IMR-90 (cell line): ENCODE results near the gene ADCK2. TPM values are rescaled to one million over a fixed set of nuclear protein-coding genes. Genes with fewer than 3 reads are reported as not detected.

Source experiments
- ATAC-seq: fragments of 200-7000 bp; cut with Tn5 transposase; 2 replicates; pipeline ENCODE4 v1.9.1; 2020; ENCODE audit warnings: low read depth, mild to moderate bottlenecking, moderate library complexity
- BruUV-seq: library from RNA; stranded (reverse); fragments of 400-500 nt; replicated peaks from 2 replicates; lab custom pipeline; 2021; lab: Mats Ljungman, UMichigan
- CTCF ChIA-PET: fragments of 300-600 bp; formaldehyde crosslinking; extraction: SDS; loops from one replicate; lab custom pipeline; 2021; ENCODE audit warnings: antibody characterized with exemption; lab: Yijun Ruan, JAX
- POLR2A ChIA-PET: fragments of 300-600 bp; sonication (Branson Sonifier 250); formaldehyde crosslinking; loops from one replicate; lab custom pipeline; 2022; ENCODE audit warnings: antibody characterized with exemption; ENCODE audit not compliant: unreplicated experiment; lab: Charles Lee
- DNase-seq: peaks from one replicate; pipeline ENCODE4 v3.0.0; 2013
- H2AFZ ChIP-seq: replicated peaks from 2 replicates; pipeline ENCODE3; 2013; ENCODE audit warnings: low read length, mild to moderate bottlenecking; ENCODE audit not compliant: poor library complexity
- H2AK5ac ChIP-seq: 2 replicates; pipeline ENCODE4 v1.6.1; 2013; ENCODE audit warnings: low read depth, low read length, inconsistent platforms
- H2AK9ac ChIP-seq: replicated peaks from 2 replicates; pipeline ENCODE3; 2013; ENCODE audit warnings: mild to moderate bottlenecking, low read depth, low read length, moderate library complexity; ENCODE audit not compliant: poor library complexity
- H2BK120ac ChIP-seq: 2 replicates; pipeline ENCODE4 v1.6.1; 2013; ENCODE audit warnings: low read depth, low read length, inconsistent platforms
- H2BK15ac ChIP-seq: 3 replicates; pipeline ENCODE4 v1.6.1; 2013; ENCODE audit warnings: low read depth, low read length, inconsistent platforms
- H2BK20ac ChIP-seq: 2 replicates; pipeline ENCODE4 v1.6.1; 2013; ENCODE audit warnings: low read depth, mild to moderate bottlenecking, inconsistent platforms, low read length, moderate library complexity
- H2BK5ac ChIP-seq: 2 replicates; pipeline ENCODE4 v1.6.1; 2013; ENCODE audit warnings: mild to moderate bottlenecking, low read depth, low read length, inconsistent platforms; ENCODE audit not compliant: poor library complexity, severe bottlenecking
- H3K14ac ChIP-seq: replicated peaks from 2 replicates; pipeline ENCODE4 v1.6.1; 2013; ENCODE audit warnings: low read depth, low read length, inconsistent platforms
- H3K18ac ChIP-seq: 2 replicates; pipeline ENCODE4 v1.6.1; 2013; ENCODE audit warnings: low read depth, low read length, control low read depth
- H3K23ac ChIP-seq: 2 replicates; pipeline ENCODE4 v1.6.1; 2013; ENCODE audit warnings: low read depth, low read length, inconsistent platforms
- H3K27ac ChIP-seq: 2 replicates; pipeline ENCODE4 v1.5.1; 2013; ENCODE audit warnings: mild to moderate bottlenecking, control low read depth, low read length; ENCODE audit not compliant: insufficient read depth
- H3K27me3 ChIP-seq: 2 replicates; pipeline ENCODE4 v1.6.1; 2013; ENCODE audit warnings: low read length; ENCODE audit not compliant: control insufficient read depth, insufficient read depth
- H3K36me3 ChIP-seq: 2 replicates; pipeline ENCODE4 v1.6.1; 2013; ENCODE audit warnings: low read length, mixed read lengths; ENCODE audit not compliant: control insufficient read depth, insufficient read depth
- H3K4ac ChIP-seq: 2 replicates; pipeline ENCODE4 v1.6.1; 2013; ENCODE audit warnings: low read depth, low read length, inconsistent platforms
- H3K4me1 ChIP-seq: 2 replicates; pipeline ENCODE4 v1.6.1; 2013; ENCODE audit warnings: low read length, mixed read lengths; ENCODE audit not compliant: control insufficient read depth, insufficient read depth
- H3K4me2 ChIP-seq: 2 replicates; pipeline ENCODE4 v1.6.1; 2013; ENCODE audit warnings: low read depth, mild to moderate bottlenecking, control low read depth, low read length, moderate library complexity
- H3K4me3 ChIP-seq: 2 replicates; pipeline ENCODE4 v1.5.1; 2013; ENCODE audit warnings: low read depth, mild to moderate bottlenecking, control low read depth, low read length, moderate library complexity; ENCODE audit not compliant: insufficient read depth
- H3K56ac ChIP-seq: 2 replicates; pipeline ENCODE4 v1.6.1; 2013; ENCODE audit warnings: low read length, inconsistent platforms; ENCODE audit not compliant: insufficient read depth; ENCODE audit errors: extremely low read depth
- H3K79me1 ChIP-seq, 2 experiments: 2 replicates each; pipeline ENCODE4 v1.6.1; 2013; ENCODE audit warnings: low read length in 2 of 2, inconsistent platforms in 1 of 2, low read depth in 1 of 2
- H3K9ac ChIP-seq: 2 replicates; pipeline ENCODE4 v1.6.1; 2013; ENCODE audit warnings: low read depth, low read length, control low read depth
- H3K9me1 ChIP-seq: 2 replicates; pipeline ENCODE4 v1.6.1; 2013; ENCODE audit warnings: low read length, inconsistent platforms; ENCODE audit not compliant: insufficient read depth
- H3K9me3 ChIP-seq: 2 replicates; pipeline ENCODE4 v1.6.1; 2013; ENCODE audit warnings: low read length; ENCODE audit not compliant: control insufficient read depth, insufficient read depth
- H4K20me1 ChIP-seq: 2 replicates; pipeline ENCODE4 v1.6.1; 2013; ENCODE audit warnings: low read length, inconsistent platforms; ENCODE audit not compliant: insufficient read depth
- H4K5ac ChIP-seq: 2 replicates; pipeline ENCODE4 v1.6.1; 2013; ENCODE audit warnings: mild to moderate bottlenecking, low read depth, low read length, control low read depth
- H4K8ac ChIP-seq, 2 experiments: 2 replicates each; pipeline ENCODE4 v1.6.1; 2013; ENCODE audit warnings: low read depth in 2 of 2, low read length in 2 of 2, control low read depth in 1 of 2, inconsistent platforms in 1 of 2
- H4K91ac ChIP-seq: 2 replicates; pipeline ENCODE4 v1.6.1; 2013; ENCODE audit warnings: low read depth, low read length, inconsistent platforms; ENCODE audit not compliant: insufficient read depth
- BHLHE40 ChIP-seq: fragments of 150-350 bp; IDR thresholded peaks from 2 replicates; pipeline ENCODE4 v1.6.1; 2016; ENCODE audit warnings: mild to moderate bottlenecking, low read depth, low read length
- CEBPB ChIP-seq: IDR thresholded peaks from 2 replicates; pipeline ENCODE4 v1.6.1; 2012; ENCODE audit warnings: low read depth, low read length, improper control_type of control experiment
- CHD1 ChIP-seq: IDR thresholded peaks from 2 replicates; pipeline ENCODE4 v1.6.1; 2012; ENCODE audit warnings: low read depth, low read length, improper control_type of control experiment
- CTCF ChIP-seq: conservative IDR thresholded peaks from 2 replicates; pipeline ENCODE4 v1.5.1; 2012; ENCODE audit warnings: mild to moderate bottlenecking, low read depth, low read length, improper control_type of control experiment
- ELK1 ChIP-seq: fragments of 150-350 bp; IDR thresholded peaks from 2 replicates; pipeline ENCODE4 v1.6.1; 2016; ENCODE audit warnings: low read depth, mild to moderate bottlenecking, low read length, moderate library complexity, borderline replicate concordance
- FOS ChIP-seq: fragments of 150-350 bp; IDR thresholded peaks from 2 replicates; pipeline ENCODE4 v1.6.1; 2016; ENCODE audit warnings: low read depth, low read length
- MAFK ChIP-seq: IDR thresholded peaks from 2 replicates; pipeline ENCODE4 v1.6.1; 2012; ENCODE audit warnings: low read depth, low read length, improper control_type of control experiment
- MAZ ChIP-seq: IDR thresholded peaks from 2 replicates; pipeline ENCODE4 v1.6.1; 2012; ENCODE audit warnings: low read depth, mild to moderate bottlenecking, low read length, improper control_type of control experiment, moderate library complexity, borderline replicate concordance
- MXI1 ChIP-seq: IDR thresholded peaks from 2 replicates; pipeline ENCODE4 v1.6.1; 2012; ENCODE audit warnings: low read depth, mild to moderate bottlenecking, low read length, moderate library complexity, borderline replicate concordance
- NFE2L2 ChIP-seq: fragments of 150-350 bp; IDR thresholded peaks from 2 replicates; pipeline ENCODE4 v1.6.1; 2016; ENCODE audit warnings: low read depth, mild to moderate bottlenecking, low read length
- POLR2A ChIP-seq: IDR thresholded peaks from 2 replicates; pipeline ENCODE4 v1.6.1; 2012; ENCODE audit warnings: mild to moderate bottlenecking, low read depth, low read length
- RAD21 ChIP-seq: IDR thresholded peaks from 2 replicates; pipeline ENCODE4 v1.6.1; 2012; ENCODE audit warnings: low read length, improper control_type of control experiment
- RCOR1 ChIP-seq: IDR thresholded peaks from 2 replicates; pipeline ENCODE4 v1.6.1; 2012; ENCODE audit warnings: mild to moderate bottlenecking, low read length, improper control_type of control experiment; ENCODE audit not compliant: insufficient replicate concordance
- RFX5 ChIP-seq: IDR thresholded peaks from 2 replicates; pipeline ENCODE4 v1.8.0; 2012; ENCODE audit warnings: low read depth, mild to moderate bottlenecking, low read length, moderate library complexity
- SMC3 ChIP-seq: fragments of 150-350 bp; IDR thresholded peaks from 2 replicates; pipeline ENCODE4 v1.6.1; 2016; ENCODE audit warnings: low read depth, mild to moderate bottlenecking, antibody characterized with exemption, low read length, moderate library complexity
- USF2 ChIP-seq: fragments of 150-350 bp; IDR thresholded peaks from 2 replicates; pipeline ENCODE4 v1.6.1; 2017; ENCODE audit warnings: mild to moderate bottlenecking, antibody characterized with exemption, low read length, low read depth
- WGBS, 2 experiments: methylation state at CpG; one replicate each; pipeline versions ENCODE4 v1.1.5 to v1.1.7; 2013; ENCODE audit warnings: missing lambda C conversion rate in 2 of 2; ENCODE audit not compliant: insufficient read length in 1 of 2; ENCODE audit errors: extremely low coverage in 2 of 2; 5-methylcytosine and 5-hydroxymethylcytosine counted together
- dilution Hi-C: fragments of 300-500 bp; cut with HindIII; formaldehyde crosslinking; loops from one replicate; pipeline ENCODE4 v1.14.3; 2018; ENCODE audit warnings: low sequenced_read_pairs; ENCODE audit not compliant: unreplicated experiment
- in situ Hi-C: fragments of 300-500 bp; cut with MboI; formaldehyde crosslinking; loops from 3 replicates; pipeline ENCODE4 v1.14.3; 2019; ENCODE audit warnings: low sequenced_read_pairs, inconsistent platforms, mixed read lengths
- intact Hi-C: fragments of 100-400 bp; cut with micrococcal nuclease; formaldehyde crosslinking; loops from 2 replicates; pipeline ENCODE4 v1.10.0; 2022
- polyA plus RNA-seq, 3 experiments: library from polyadenylated mRNA; depleted of rRNA; stranded (reverse); fragments of >200 nt; gene quantifications; 2 replicates each; pipeline ENCODE4 v1.2.3, GENCODE V29; 2012; ENCODE audit warnings: low replicate concordance in 1 of 3
- total RNA-seq: library from RNA; depleted of rRNA; stranded (reverse); fragments of >200 nt; gene quantifications from 2 replicates; pipeline ENCODE4 v1.2.3, GENCODE V29; 2012

ADCK2 gene
- total and polyA plus RNA-seq, 2 of the 4 experiments (the other 2 are of a cell fraction), result 7.1 to 10.0 TPM

- no peak overlapping the region for H3K4me2 ChIP-seq
- no peak overlapping the region for H3K14ac ChIP-seq
- H3K23ac ChIP-seq, result no peak overlapping the region
- H3K79me1 ChIP-seq, result peaks cover 4 to 6% of the 10 kb centered on the region in 2 experiments; a peak in 1 of 4 replicates
- H4K8ac ChIP-seq, result no peak overlapping the region
- BruUV-seq, result no TSS peak
- no peak overlapping the region for H2AK5ac ChIP-seq
- ChIA-PET POLR2A (no interaction called here), CTCF (no interaction called here)
- no peak overlapping the region for H2AFZ ChIP-seq
- DNase-seq, result no peak
- H2BK5ac ChIP-seq, result no peak overlapping the region
- TF ChIP-seq MXI1 (no peak), SMC3 (no peak), POLR2A (no peak), MAFK (no peak), RFX5 (no peak), ELK1 (no peak), CHD1 (no peak), USF2 (no peak), NFE2L2 (no peak), BHLHE40 (no peak), FOS (no peak), RCOR1 (no peak), RAD21 (no peak), CEBPB (no peak), MAZ (no peak), CTCF (no peak)
- no peak overlapping the region for H3K27ac ChIP-seq
- intact Hi-C loops (loop anchor here (5.0 kb wide), 1 partner anchor 980 kb away; no protein-coding TSS in a partner anchor), dilution Hi-C loops (no loop called here), in situ Hi-C loops (no loop called here)
- H4K91ac ChIP-seq, result no peak overlapping the region
- no peak overlapping the region for H4K5ac ChIP-seq
- H3K18ac ChIP-seq, result no peak overlapping the region
- H3K9me3 ChIP-seq, result no peaks in the 10 kb centered on the region
- H2BK120ac ChIP-seq, result no peak overlapping the region
- no peak for ATAC-seq
- no peak overlapping the region for H2BK20ac ChIP-seq
- no peak overlapping the region for H2BK15ac ChIP-seq
- H3K27me3 ChIP-seq, result peaks cover 6% of the 10 kb centered on the region; the same call in 1 of the 2 replicates
- H3K9ac ChIP-seq, result no peak overlapping the region
- no peak overlapping the region for H3K4ac ChIP-seq
- no peaks in the 10 kb centered on the region; the same call in 1 of the 2 replicates for H3K9me1 ChIP-seq
- no peaks in the 10 kb centered on the region for H3K36me3 ChIP-seq
- H2AK9ac ChIP-seq, result no peak overlapping the region
- 0 out of 2 replicates have a peak, but pooled peaks cover 2% of the 10 kb centered on the region for H3K4me1 ChIP-seq
- no peak overlapping the region for H3K4me3 ChIP-seq
- WGBS, 2 experiments, result 30% methylated on average over 2 of the region's 15 CpGs; no CpG with 5 or more reads in 1 of the 2 experiments
- no peaks in the 10 kb centered on the region for H4K20me1 ChIP-seq
- no peak overlapping the region for H3K56ac ChIP-seq
These were observed 779 bp upstream of the ADCK2 start for GRCh38 chr7:140671966-140672365.
